DMS53 (cell line): ENCODE data around the gene VTI1A.
"Not testable (repeated sequence)": the region's sequence is repeated elsewhere in the genome, so short reads cannot be mapped to it uniquely, and the experiment has no call there.

Experiments
- DNase-seq: peaks from one replicate; lab custom pipeline; 2025; lab: John Stamatoyannopoulos, UW

The VTI1A gene

GRCh38 chr10:112588225-112588990, 141.4 kb downstream of the VTI1A start:
- DNase-seq: no peak

DNA sequence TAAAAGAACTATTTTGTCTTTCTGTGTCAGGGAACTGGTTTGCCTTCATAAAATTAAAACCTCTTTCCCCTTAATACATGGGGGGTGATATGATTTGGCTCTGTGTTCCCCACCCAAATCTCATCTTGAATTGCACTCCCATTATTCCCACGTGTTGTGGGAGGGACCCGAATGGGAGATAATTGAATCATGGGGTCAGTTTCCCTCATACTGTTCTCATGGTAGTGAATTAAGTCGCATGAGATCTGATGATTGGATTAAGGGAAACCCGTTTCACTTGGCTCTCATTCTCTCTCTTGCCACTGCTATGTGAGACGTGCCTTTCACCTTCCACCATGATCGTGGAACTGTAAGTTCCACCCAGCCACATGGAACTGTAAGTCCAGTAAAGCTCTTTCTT, 142.1 kb downstream of the VTI1A start:
- no peak for DNase-seq

- DNase-seq: not testable (repeated sequence)
These were observed 143.8 kb downstream of the VTI1A start for GRCh38 chr10:112590786-112591185.

- no peak for DNase-seq
These were observed 146.0 kb downstream of the VTI1A start for GRCh38 chr10:112593023-112593422.

DNA sequence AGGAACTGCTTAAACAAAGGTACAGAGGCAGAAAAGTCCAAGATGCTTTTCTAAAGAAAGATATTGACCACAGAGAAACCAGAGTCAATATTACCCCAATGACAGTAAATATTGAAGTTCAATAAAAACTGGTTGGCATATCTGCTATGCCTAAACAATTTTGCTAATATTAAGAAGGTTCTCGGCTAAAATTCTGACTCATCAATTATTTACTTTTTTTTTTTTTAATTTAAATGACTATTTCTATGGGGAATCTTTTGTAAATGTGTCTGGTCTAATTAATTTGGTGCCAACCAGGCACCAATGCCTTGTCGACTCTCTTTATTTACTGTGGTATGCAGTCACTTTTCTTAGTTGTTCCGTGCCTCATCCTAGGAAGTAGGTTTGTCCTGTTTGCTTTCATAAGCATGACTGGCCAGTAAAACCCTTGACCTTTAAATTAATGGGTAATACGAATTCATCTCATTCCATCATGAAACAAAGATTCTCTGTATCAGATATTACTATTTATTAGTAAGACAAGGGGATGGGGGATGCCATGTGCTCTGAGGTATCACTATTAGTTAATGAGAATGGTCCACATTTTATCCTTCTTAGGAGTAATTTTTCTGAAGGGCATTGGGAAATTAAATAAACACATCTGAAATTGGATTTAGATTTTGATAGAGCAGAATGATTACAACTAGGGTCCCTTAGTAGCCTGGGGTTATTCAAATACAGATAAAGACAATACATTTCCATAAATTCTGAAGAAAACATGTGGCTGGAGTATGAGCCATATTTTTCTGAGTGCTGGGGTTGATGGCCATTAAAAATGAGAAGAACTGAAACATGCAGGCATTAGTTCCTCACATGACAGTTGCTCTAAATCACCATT, 154.4 kb downstream of the VTI1A start:
- peak; percentile 20 for DNase-seq

DNA sequence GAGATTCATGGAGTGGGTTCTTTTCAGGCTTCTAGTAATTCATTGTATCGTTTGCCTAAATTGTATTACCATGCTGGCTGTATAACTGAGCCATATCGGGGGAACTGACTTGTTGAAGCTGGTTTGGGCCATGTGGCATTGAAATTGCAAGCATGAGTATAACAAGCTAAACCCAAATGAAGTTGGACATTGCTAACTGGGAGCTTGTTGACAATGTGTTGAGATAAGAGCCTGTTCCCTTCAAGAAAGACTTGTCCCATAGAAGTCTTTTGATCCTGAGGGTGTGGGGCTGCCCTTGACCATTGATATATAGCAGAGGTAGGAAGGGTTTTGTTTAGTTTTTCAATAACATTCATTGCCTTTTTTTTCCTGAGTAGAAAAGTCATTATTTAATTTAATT, 156.0 kb downstream of the VTI1A start:
- no peak for DNase-seq

DNA sequence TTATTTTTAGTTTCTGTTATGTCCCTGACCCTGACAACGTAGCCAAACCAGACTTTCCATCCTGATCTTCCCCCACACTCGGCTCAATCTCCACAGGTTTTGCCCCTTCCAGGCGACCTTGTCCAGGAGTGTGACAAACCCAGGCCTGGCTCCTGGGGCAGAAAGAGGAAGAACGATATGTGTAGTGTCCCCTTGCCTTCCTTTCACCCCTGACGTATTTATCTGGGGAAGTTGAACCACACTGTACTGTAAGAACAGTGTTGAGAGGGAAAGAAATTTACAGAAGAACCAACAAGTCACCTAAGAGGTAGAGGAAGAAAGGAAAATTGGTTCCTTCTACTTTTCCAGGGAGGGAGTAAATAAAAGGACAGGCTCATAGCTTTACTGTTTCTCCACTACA, 158.0 kb downstream of the VTI1A start:
- no peak for DNase-seq

DNA sequence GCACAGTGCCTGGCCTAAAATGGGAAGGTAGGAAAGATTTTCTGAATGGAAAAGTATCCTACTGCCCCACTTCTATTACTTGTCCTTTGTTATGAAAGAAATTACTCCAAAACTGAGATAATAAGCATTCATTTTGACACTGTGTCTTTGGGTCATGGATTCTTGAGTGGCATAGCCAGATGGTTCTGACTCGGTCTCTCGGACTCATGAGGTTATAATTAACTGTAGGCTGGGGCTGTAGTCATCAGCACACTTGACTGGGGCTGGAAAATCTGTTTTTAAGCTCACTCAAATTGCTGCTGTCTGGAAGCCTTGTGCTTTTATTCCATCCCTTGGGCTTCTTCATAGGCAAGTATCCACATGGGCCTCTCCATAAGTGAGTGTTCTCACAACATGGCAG, 160.5 kb downstream of the VTI1A start:
- DNase-seq: no peak

- DNase-seq: peak; percentile 13
These were observed 166.6 kb downstream of the VTI1A start for GRCh38 chr10:112613620-112614019.

- DNase-seq: peak; percentile 40
These were observed 167.1 kb downstream of the VTI1A start for GRCh38 chr10:112614072-112614471.

DNA sequence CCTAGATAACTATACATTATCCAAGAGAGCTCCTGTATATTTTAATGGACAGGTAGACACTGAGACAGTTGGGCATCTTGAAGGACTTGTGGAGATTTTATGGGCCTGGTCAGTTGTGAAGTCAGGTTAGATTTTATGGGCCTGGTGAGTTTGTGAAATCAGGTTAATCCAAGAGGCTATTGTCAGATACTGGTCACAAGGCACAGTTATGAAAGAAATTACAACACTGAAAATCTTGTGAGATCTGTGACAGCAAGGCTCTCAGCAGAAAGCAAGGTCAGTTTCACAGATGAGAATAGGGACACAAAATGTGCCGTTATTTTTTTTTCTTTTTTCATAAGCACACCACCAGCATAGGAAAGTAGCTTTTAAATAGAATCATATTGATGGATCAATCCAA, 167.6 kb downstream of the VTI1A start:
- no peak for DNase-seq

GRCh38 chr10:112615269-112615668, 168.3 kb downstream of the VTI1A start:
- DNase-seq: peak; percentile 60

GRCh38 chr10:112616647-112617046, 169.6 kb downstream of the VTI1A start:
- peak; percentile 3 for DNase-seq

DNA sequence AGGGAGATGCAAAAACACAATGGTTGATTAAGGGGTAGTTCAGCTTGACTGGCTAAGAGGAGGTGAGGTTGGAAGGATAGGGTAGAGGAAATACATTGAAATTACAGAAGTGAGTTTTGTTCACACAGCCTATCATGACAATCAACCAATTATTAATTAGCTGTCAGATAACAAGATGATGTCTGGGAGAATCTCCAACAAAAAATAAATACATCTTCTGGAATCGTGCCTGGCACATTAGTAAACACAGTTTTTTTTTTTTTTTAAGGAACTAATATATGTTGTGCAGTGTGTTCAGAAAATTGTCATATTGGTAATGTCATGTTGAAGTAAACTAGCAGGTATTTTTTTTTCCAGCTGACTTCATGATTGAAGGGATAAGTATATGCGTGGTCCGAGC, 171.8 kb downstream of the VTI1A start:
- DNase-seq: no peak

GRCh38 chr10:112619556-112619955, 172.5 kb downstream of the VTI1A start:
- no peak for DNase-seq

DNA sequence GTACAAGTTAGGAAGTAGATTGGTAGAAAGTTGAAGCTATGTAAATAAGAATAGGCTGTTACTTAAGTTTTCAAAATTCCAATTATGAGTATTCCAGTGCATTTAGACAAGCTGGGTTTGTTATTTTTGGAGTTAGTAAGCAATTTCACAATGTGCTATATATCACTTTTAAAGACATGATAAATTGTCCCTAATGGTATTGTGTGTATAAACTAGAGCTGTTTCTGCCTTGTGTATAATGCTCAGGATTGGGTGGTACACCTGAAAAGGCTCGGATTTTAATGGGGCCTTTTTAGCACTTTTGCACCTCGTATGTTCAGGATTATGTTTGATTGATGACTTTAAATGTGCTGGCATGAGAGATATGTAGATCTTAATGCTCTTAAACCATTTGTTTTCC, 175.8 kb downstream of the VTI1A start:
- DNase-seq: no peak

DNA sequence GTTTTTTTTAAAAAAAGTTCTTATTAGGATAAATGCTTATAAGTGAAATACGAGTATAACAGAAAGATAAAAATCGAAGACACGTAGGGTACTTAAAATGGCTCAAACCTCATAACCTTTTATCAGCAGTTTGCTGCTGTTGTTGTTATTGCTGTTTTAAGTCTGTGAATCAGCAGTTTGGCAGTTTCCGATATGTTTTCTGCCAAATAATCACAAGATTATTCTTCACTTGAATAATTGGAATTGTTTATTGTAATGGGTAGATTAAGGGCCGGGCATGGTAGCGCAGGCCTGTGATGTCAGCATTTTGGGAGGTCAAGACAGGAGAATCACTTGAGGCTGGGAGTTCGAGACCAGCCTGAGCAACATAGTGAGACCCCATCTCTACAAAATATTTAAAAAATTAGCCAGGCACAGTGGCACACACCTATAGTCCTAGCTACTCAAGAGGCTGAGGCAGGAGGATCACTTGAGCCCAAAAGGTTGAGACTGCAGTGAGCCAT, 177.6 kb downstream of the VTI1A start:
- no peak for DNase-seq

- DNase-seq: no peak
These were observed 182.1 kb downstream of the VTI1A start for GRCh38 chr10:112628951-112629609.

- no peak for DNase-seq
These were observed 184.7 kb downstream of the VTI1A start for GRCh38 chr10:112631501-112632400.

DNA sequence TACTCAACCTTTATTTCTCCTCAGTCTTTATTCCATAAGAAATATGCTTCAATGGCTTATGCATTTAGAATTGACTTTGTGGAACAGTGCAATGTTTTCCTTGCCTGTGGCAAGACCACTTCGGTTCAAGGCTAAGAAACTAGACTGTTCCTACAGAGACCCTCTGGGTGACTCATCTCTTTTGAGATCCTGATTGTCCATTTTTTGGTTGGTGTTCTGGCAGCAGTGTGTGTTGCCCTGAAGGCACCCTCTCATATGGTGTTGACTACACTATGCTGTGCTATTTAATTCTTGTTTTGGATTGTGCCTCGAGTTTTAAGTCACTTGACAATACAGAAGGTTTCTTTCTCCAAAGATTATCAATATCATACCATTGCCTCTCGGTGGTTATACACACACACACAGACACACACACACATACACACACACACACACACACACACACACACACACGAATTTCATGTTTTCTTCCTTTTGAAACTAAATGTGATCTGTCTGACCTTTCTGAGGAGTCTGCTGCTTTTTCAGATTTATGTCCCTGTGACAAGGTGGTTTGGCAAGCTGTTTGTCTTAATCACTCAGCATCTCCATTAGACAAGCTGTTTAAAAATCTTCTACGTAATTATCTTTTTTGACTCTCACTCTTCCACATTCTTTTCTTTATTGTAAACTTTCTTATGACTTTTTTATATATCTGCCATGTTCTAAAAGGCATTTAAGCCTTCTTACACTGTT, 187.2 kb downstream of the VTI1A start:
- DNase-seq: no peak

- peak; percentile 10 for DNase-seq
These were observed 190.9 kb downstream of the VTI1A start for GRCh38 chr10:112637901-112638300.
